HG02623 (cell line): ENCODE results near the gene AGAP5.
"Not testable (repeated sequence)": the region's sequence is repeated elsewhere in the genome, so short reads cannot be mapped to it uniquely, and the experiment has no call there.

Source experiments
- ATAC-seq: cut with Tn5 transposase; IDR thresholded peaks from one replicate; pipeline ENCODE4 v1.9.1; 2021; ENCODE audit warnings: moderate library complexity; ENCODE audit not compliant: unreplicated experiment

AGAP5 gene

DNA sequence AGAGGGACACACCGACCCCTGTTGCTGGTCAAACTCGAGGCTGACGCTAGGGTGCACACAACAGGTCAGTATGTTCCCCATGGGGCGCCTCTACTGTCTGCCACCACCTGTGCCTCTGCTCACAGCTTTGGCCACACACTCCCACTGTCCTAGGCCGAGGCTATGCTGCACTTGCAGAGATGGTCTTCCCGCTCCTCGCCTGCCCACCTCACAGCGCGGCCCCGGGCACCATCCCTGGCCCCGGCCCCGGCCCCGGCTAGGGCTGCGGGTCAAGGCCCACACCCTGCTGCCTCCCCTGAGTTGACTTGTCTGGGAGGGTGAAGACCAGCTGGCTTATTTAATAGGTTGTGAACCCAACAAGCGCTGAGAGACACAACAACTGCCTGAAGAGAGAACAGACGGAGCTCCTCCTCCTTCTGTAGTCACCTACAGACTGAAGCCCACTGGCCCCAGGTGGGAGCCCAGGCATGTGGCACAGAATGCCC lies at the start of gene AGAP5:
TSS of gene AGAP5 (minus strand) at position 435 of the 485 bp plus-strand sequence. CDS start at position 81, 354 bp downstream.
- ATAC-seq: not testable (repeated sequence)

DNA sequence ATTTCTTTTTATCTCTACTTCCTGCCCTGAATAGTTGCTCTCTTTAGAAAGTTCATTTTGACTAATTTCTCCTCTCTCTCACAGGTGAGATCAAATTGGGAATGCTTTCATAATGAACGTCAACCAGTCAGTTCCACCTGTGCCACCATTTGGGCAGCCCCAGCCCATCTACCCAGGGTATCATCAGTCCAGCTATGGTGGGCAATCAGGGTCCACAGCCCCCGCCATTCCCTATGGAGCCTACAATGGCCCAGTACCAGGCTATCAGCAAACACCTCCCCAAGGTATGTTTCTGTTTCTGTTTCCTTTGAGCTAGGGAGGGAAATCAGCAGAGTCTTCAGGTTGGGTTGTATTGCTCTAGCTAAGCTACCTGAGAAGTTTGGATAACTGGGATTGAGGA lies 48.8 kb upstream of the AGAP5 start:
- ATAC-seq: no peak

DNA sequence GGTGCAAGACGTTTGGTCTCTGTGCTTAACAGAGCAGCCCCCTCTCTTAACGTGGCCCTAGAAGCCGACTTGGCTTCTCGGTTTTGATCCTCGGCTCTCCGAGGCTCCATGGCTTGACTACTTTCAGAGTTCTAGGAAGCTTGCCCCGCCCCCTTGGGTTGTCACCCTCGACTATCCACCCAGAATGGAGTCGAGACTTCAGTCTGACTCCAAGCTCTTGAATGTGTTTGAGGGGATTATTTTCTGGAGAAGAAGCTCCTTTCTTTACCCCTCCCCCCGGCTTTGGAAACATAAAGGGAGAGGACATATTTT lies 46.7 kb upstream of the AGAP5 start:
- peak; percentile 22 for ATAC-seq

DNA sequence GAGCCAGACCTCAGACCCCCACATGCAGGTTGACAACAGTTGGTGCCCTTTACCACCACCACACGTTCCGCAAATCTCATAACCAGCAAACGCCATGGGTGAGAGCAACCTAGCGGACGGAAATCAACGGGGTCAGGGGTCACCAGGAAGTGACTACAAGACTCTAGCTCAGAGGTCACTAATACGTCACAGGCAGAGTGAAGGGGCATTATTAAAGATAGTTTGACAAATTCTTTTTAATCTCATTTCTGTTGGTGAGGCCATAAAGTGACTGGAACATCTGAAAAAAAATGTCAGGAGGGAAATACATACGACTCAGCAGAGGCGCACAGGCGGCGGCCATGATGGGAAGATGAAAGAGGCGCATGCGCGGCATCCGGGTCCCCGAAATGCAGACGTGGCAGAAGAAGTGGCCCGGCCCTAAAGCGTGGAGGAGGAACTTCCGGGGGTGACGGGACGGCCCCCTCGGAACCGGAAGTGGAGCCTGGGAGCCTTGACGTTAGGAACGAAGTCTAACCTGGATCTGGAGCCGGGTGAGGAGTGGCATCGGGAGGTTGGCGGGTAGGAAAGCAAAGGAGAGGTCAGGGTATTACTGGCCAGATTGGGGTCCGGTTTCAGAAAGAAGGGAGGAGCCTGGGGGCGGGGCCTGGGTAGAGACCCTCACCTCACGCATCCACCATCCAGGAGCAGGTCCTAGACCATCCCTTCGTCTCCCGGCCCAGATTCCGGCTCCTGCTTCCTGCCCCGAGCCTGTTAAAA lies 46.2 kb upstream of the AGAP5 start, which contains the start of gene SEC24C:
TSS of gene SEC24C (plus strand) at position 468 of the 759 bp plus-strand sequence. CDS start 2,461 bp downstream, outside the sequence.
- ATAC-seq: peak; percentile 86

DNA sequence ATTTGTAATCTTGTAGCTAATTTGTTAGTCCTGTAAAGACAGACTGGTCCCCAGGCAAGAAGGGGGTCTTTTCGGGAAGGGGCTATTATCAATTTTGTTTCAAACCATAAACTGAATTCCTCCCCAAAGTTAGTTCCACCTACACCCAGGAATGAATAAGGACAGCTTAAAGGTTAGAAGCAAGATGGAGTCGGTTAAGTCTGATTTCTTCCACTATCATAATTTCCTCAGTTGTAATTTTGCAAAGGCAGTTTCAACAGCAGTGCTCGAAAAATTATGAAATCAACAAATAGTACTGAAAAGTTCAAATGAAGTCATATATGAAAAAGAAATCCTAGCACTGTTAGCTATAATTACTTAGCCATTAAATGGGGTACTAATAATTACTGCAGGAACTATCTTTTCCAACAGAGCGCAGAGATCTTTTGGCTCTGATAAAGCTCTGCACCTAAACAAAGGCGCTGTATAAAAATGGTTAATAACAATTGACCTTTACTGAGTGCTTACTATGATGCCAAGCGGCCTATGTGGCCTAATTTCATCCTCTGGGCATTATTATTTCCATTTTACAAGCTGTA lies 45.5 kb upstream of the AGAP5 start:
- no peak for ATAC-seq

DNA sequence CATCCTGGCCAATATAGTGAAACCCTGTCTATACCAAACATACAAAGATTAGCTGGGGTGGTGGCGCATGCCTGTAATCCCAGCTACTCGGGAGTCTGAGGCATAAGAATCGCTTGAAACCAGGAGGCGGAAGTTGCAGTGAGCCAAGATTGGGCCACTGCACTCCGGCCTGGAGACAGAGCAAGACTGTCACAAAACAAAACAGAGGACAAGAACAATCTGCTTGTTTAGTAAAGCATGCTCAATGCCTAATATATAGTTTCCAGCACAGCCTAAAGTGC lies 44.5 kb upstream of the AGAP5 start:
- ATAC-seq: no peak

DNA sequence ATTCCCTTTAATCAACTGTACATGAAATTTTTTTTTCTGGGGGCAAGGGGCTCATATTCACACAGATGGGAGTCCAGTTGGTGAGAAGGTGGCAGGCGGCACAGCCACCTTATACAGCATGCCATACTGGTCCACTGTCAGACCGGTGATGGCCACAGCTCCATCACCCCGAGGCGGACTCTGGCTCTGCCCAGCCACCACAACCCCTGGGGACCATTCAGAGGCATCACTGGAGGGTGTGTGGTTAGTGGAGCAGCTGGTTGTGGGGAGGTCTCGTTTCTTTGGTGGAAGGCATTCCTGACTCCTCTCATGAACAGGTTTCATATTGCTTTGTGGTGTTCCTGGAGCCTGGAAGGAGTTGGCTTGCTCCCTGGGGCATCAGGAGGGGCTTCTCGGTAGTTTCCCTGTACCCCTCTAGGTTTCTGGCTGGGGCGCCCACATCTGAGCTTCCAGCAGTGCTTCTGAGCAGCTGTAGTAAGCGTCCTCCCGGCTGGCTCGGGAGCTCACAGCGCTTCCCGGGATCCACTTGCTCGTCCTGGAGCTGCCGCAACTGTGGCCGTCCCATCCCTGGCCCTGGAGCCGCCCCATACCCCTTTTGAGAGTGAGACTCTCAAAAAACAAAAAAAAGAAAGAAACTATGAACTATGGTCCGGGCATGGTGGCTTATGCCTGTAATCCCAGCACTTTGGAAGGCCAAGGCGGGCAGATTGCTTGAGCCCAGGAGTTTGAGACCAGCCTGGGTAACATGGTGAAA lies 42.8 kb upstream of the AGAP5 start:
- not testable (repeated sequence) for ATAC-seq

DNA sequence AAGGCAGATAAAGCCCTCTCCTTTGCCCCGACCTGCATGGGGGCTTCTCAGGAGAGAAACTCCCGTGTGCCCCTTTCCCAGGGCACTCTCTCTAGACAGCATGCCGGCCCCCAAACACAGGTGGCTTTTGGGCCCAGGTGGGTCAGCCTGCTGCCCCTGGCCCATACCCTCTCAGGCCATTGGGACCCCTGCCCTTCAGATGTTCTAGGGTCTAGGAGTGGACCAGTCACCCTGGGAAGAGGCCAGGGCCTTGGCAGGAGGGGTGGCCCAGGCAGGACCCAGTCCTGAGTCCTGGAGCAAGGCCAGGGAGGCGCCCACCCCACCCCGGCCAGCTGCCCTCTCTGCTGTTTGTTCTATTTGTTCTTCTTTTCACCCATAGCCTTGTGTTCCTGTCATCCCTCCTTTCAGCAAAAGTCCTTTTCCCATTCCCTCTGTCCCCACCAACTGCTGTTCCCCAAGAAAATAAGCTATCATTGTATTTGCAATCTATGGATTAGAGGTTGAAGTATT lies 36.9 kb upstream of the AGAP5 start:
- ATAC-seq: no peak

DNA sequence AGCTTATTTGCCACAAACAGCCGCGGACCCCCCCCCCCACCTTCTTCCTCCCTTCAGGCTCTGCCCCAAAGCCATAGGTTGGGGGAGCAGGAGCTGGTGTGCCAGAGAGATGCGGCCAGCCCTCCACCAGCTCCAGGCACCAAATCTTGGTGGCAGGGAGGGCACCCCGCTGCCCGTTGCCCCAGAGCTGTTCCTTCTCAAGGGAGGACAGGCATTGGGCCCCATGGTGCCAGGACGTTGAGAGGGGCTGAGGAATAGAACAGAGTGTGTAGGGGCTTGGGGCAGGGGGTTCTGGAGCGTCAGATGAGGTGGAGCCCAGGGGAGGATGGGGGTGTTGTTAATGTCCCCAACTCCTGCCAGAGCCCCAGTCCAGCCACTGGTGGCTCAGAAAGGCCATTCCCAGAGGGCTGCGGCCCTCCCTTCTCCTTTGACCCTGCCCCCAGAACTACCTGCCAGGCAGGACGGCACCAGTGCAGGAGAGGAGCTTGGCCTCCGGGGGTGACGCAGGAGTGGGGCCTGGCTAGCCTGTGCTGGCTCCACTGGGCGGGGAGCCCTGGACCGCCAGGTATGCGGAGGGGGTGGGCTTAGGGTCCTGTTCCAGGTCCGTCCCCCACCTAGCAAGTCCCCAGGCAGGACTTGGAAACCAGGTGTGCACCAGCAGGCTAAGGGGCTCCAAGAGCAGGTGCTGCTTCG lies 36.3 kb upstream of the AGAP5 start:
- no peak for ATAC-seq

DNA sequence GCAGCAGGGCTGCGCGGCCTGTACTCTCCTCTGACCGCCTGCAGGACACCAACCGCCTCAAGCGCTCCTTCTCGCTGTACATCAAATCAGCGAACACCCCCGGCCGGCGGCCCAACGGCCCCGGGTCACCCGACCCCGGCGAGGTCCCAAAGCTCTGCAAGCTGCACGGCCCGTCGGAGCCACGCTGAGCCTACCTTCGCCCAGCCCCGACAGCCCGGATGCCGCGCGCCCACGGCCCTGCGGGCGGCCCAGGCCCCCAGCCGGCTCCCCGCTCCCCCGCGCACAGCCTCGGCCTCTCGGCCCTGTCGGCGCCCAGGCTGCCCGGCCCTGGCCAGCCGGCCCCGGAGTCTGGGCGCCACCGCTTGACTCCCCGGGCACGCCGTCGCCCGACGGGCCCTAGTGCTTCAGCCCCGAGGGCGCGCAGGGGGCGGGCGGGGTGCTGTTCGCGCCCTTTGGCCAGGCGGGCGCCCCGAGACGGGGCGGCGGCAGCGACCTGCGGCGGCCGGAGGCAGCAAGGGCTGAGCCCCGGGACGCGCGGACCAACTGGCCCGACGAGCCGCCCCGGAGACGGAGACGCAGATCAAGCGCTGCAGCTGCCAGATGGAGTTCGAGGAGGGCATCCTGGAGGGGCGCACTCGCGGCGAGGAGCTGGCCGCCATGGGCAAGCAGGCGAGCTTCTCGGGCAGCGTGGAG lies 35.2 kb upstream of the AGAP5 start:
- ATAC-seq: no peak

DNA sequence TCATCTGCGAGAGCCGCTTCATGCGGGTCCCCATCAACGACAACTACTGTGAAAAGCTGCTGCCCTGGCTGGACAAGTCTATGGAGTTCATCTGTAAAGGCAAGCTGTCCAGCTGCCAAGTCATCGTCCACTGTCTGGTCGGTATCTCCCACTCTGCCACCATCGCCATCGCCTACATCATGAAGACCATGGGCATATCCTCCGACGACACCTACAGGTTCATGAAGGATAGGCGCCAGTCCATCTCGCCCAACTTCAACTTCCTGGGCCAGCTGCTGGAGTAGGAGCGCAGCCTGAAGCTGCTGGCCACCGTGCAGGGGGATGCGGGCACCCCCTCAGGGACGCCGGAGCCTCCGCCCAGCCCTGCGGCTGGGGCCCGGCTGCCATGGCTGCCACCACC lies 34.5 kb upstream of the AGAP5 start:
- no peak for ATAC-seq

DNA sequence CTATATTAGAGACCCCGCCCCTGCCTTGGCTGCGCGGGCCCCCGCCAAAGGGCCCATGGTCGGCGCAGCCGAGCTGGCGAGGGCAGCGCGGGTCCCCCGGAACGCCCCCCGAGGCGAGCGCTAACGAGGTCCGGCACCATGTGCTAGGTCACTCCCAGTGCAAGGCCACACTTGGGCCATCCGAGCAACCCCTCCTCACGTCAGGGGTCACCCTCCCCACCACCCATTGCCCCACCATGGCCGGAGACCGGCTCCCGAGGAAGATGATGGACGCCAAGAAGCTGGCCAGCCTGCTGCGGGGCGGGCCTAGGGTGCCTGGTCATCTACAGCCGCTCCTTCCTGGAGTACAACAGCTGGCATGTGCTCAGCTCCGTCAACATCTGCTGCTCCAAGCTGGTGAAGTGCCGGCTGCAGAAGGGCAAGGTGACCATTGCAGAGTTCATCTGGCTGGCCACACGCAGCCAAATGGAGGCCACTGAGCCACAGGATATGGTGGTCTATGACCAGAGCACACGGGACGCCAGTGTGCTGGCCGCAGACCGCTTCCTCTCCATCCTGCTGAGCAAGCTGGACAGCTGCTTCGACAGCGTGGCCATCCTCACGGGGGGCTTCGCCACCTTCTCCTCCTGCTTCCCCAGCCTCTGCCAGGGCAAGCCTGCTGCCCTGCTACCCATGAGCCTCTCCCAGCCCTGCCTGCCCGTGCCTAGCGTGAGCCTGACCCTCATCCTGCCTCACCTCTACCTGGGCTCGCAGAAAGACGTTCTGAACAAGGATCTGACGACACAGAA lies 33.9 kb upstream of the AGAP5 start:
- ATAC-seq: no peak

DNA sequence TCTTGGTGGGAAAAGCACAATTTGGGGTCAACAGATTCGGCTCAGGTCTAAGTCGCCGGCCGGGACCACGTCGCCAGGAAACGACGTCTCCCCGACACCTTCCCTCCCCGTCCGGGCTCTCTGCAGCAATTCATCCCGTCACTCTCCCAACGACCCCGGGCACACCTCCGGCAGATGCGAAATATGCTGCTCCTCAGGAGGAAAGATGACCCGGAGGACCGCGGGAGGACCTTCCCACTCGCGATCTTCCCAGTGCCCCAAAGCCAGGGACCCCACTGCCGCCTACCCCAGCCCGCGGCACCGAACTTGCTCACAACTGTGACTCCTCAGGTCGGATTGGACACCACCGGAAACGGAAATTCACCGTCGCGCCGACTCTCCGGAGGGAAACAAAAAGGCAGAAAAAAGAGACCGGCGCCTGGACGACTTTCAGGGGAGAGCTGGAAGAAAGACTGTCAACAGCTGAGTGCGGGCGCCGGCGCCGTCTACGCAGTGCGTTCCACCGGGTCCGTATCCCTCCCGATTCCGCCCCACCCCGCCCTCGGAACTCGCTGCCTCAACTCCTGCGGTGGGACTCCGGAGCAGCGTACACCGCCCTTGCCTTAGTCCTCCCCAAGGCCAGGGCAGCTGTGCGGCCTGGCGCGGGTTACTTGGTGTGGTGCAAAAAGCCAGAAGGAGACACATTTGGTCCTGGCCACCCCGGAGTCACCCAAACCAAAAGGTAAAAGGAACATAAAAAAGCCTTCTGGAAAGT lies 32.4 kb upstream of the AGAP5 start:
- peak; percentile 90 for ATAC-seq

DNA sequence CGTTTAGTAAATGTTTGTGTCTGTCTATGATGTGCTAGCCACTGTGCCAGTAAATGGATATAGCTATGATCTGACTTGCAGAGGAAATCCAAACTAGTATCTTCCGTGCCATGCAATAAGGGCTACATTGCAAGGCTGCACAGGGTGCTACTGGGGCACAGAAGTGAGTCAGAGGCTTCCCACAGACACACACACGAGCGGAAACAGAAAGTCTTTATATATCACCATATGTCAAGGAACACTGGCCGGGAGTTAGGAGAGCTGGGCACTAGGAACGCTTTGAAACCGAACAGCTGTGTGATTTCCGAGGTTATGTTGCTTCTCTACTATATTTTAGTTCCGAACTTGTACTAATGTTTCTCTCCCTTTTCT lies 31.9 kb upstream of the AGAP5 start:
- not testable (repeated sequence) for ATAC-seq

DNA sequence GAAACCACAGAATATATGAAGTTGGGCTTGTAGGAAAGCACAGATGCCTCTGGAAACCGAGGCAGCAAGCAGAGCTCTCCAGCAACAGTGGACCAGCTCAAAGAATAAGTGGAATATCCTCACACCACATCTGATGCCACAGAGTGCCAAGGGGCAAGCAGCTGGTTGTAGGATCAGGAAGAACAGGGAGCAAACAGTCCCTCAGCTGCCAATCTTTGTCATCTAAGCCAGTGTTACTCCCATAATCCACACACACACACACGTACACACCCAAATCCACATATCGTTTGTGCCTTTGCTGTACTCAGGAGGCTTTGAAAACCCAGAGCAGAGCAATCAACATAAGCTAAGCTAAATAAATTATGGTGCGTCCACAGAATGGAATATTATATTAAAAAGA lies 25.6 kb upstream of the AGAP5 start:
- no peak for ATAC-seq

DNA sequence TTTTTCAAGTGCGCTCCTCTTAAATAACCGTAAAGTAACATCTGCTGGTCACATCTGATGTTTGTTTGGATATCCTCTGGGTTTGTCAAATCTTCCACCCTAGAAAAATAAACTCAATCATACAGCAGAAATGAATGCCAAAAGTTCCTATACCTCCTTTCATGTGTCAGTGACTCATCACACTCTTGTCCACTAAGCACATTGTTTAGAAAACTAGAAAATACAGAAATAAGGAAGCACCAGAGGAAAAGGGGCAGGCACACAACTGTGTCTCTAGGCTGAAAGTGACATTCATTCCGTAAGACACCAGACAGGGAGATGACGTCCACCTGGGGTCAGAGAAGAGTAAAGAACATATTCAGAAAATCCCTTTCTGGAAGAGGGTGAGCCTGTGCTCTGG lies 22.7 kb upstream of the AGAP5 start:
- ATAC-seq: not testable (repeated sequence)

DNA sequence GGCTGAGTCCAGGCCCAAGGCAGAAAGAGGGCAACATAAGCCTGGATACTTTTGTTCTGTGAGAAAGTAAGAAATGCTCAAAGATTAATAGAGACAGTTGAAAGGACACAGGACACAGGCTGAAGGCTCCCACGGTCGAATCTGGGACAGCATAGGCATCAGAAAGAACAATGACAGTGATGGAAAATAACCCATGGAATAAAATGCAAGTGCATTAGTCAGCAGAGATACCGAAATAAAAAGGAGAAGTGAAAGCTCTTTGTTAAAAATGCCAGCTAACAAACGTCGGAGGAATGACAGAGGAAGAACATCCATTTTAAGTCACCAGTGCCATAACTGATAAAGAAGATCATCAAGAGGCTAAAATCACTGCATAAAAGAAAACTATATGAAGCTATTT lies 19.6 kb upstream of the AGAP5 start:
- no peak for ATAC-seq

DNA sequence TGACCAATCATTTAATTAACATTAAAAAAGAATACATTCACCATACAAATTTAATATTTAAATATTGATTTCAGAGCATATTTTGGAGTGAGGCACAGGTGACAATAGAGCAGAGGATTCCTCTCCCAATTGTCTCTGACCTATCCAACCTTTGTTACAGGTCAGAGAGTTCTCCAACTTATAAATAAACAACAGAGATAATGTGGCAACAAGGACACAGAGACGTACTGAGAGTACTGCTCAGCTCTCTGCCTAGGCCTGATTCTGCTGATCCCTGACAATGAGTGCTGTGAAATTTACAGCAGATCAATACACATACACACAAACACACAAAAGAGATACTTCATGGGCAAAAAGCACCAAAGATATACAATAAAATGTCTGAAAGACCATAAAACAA lies 18.3 kb upstream of the AGAP5 start:
- no peak for ATAC-seq
